Measurements from ENCODE around the gene PTGDS. TPM values are rescaled to one million over a fixed set of nuclear protein-coding genes. Genes with fewer than 3 reads are reported as not detected.
A peak's percentile ranks its signal among the peaks of the same experiment; 100 is the strongest.

PTGDS gene
- total and polyA plus RNA-seq, 10 donors, result 134 to 1,396 (median 412) TPM

DNA sequence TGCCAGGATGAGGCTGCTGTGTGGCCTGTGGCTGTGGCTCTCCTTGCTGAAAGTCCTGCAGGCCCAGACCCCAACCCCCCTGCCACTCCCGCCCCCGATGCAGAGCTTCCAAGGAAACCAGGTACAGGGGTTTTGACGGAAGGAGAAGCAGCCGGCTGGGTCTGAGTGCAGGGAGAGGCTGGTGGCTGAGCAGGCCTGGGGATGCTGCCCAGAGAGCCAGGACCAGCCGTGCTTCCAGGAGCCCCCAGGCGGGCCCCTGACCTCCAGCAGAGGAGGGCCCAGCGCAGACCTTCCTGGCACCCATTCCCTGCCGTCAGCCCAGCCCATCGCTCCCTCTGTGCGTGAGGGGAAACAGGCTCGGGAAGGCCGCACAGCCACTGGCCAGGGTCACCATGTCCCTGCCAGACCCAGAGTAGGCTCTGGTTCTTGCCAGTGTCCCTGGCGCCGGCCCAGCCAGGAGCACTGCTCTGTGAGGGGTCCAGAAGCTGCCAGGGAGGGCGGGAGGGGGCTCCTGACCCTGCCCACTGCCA lies 24.9 kb upstream of the PTGDS start:
- intact Hi-C loops (cut with DNase I; ENCODE audit: low total_unique reads), result no loop called here

GRCh38 chr9:136952876-136953770 lies 24.2 kb upstream of the PTGDS start:
- H3K4me3 ChIP-seq, result peak overlapping the region in 4 of 8 donors; percentile 1 to 45 (median 26)
- H3K4me1 ChIP-seq, result peaks cover 12 to 57% (median 31%) of the 10 kb centered on the region in 6 donors
- TF ChIP-seq POLR2A (IDR thresholded peaks at IDR 0.05) (no peak), POLR2AphosphoS5 (IDR thresholded peaks at IDR 0.05) (no peak)
- TF ChIP-seq, protein P1, sequence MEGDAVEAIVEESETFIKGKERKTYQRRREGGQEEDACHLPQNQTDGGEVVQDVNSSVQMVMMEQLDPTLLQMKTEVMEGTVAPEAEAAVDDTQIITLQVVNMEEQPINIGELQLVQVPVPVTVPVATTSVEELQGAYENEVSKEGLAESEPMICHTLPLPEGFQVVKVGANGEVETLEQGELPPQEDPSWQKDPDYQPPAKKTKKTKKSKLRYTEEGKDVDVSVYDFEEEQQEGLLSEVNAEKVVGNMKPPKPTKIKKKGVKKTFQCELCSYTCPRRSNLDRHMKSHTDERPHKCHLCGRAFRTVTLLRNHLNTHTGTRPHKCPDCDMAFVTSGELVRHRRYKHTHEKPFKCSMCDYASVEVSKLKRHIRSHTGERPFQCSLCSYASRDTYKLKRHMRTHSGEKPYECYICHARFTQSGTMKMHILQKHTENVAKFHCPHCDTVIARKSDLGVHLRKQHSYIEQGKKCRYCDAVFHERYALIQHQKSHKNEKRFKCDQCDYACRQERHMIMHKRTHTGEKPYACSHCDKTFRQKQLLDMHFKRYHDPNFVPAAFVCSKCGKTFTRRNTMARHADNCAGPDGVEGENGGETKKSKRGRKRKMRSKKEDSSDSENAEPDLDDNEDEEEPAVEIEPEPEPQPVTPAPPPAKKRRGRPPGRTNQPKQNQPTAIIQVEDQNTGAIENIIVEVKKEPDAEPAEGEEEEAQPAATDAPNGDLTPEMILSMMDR (IDR thresholded peaks at IDR 0.05 in 8 of 11, conservative IDR thresholded peaks at IDR 0.05 in 3 of 11), result no peak
- no peaks in the 10 kb centered on the region for H3K9me3 ChIP-seq
- no peaks in the 10 kb centered on the region for H3K27me3 ChIP-seq (replicated peaks in 1 of 7)
- 87 to 94% (median 91%) methylated on average over 25 to 44 of the region's 44 CpGs for WGBS, 5 donors
- no peak for DNase-seq
- H3K36me3 ChIP-seq, result no peaks in the 10 kb centered on the region
- H3K27ac ChIP-seq, result peak overlapping the region in 5 of 8 donors; percentile 83 to 94 (median 90)
- intact Hi-C loops (cut with DNase I; ENCODE audit: low total_unique reads), result no loop called here

More for the DNA sequence above, 24.9 kb upstream of the PTGDS start:
- DNase-seq, result peak; percentile 88
- H3K36me3 ChIP-seq, result no peaks in the 10 kb centered on the region
- 64 to 83% (median 73%) methylated on average over 14 to 15 of the region's 15 CpGs for WGBS, 5 donors
- peak overlapping the region in 6 of 8 donors; percentile 19 to 94 (median 88) for H3K27ac ChIP-seq
- H3K4me3 ChIP-seq, result peak overlapping the region in 3 of 8 donors; percentile 1 to 45 (median 34)
- H3K4me1 ChIP-seq, result peaks cover 18 to 64% (median 38%) of the 10 kb centered on the region in 6 donors
- TF ChIP-seq POLR2A (IDR thresholded peaks at IDR 0.05) (no peak), POLR2AphosphoS5 (IDR thresholded peaks at IDR 0.05) (peak; percentile 49 to 84 (median 76))
- H3K27me3 ChIP-seq (replicated peaks in 1 of 7), result no peaks in the 10 kb centered on the region
- H3K9me3 ChIP-seq, result no peaks in the 10 kb centered on the region

- Histone ChIP-seq H3K9me3 (no peaks in the 10 kb centered on the region), H3K4me3 (peak overlapping the region in 3 of 8 donors; percentile 17 to 45 (median 34)), H3K27me3 (replicated peaks in 1 of 7) (no peaks in the 10 kb centered on the region), H3K36me3 (no peaks in the 10 kb centered on the region), H3K4me1 (peaks cover 9 to 51% (median 25%) of the 10 kb centered on the region in 6 donors), H3K27ac (peak overlapping the region in 1 of 8 donors; percentile 8)
- intact Hi-C loops (cut with DNase I; ENCODE audit: low total_unique reads), result no loop called here
- TF ChIP-seq POLR2A (IDR thresholded peaks at IDR 0.05), result no peak
- TF ChIP-seq, protein P1 (IDR thresholded peaks at IDR 0.05 in 8 of 11, conservative IDR thresholded peaks at IDR 0.05 in 3 of 11), result no peak
- no peak for TF ChIP-seq POLR2AphosphoS5 (IDR thresholded peaks at IDR 0.05)
- peak; percentile 72 for DNase-seq
- 82 to 86% (median 84%) methylated on average over 12 to 19 of the region's 19 CpGs for WGBS, 5 donors
Observed at GRCh38 chr9:136953771-136954269, 23.5 kb upstream of the PTGDS start.

- H3K36me3 ChIP-seq, result no peaks in the 10 kb centered on the region
- peaks cover 5 to 51% (median 20%) of the 10 kb centered on the region in 6 donors for H3K4me1 ChIP-seq
- H3K27me3 ChIP-seq (replicated peaks in 1 of 7), result no peaks in the 10 kb centered on the region
- no peaks in the 10 kb centered on the region for H3K9me3 ChIP-seq
- intact Hi-C loops (cut with DNase I; ENCODE audit: low total_unique reads), result no loop called here
- peak; percentile 72 for DNase-seq
- H3K27ac ChIP-seq, result no peak overlapping the region
- H3K4me3 ChIP-seq, result no peak overlapping the region
- TF ChIP-seq POLR2AphosphoS5 (IDR thresholded peaks at IDR 0.05), result no peak
- TF ChIP-seq, protein P1 (IDR thresholded peaks at IDR 0.05 in 8 of 11, conservative IDR thresholded peaks at IDR 0.05 in 3 of 11), result no peak
- TF ChIP-seq POLR2A (IDR thresholded peaks at IDR 0.05), result no peak
- WGBS, 5 donors, result 77 to 87% (median 85%) methylated on average over 22 to 25 of the region's 25 CpGs
Observed at GRCh38 chr9:136954270-136955083, 22.8 kb upstream of the PTGDS start.
